KMS-11 (cell line): ENCODE results near the gene FGF22.

Experiments
- H2AFZ ChIP-seq: fragments of 200-600 bp; sonication (generic); 2 replicates; pipeline ENCODE4 v1.6.1; 2016; ENCODE audit warnings: antibody characterized with exemption, mixed run types, low read depth
- H3K27ac ChIP-seq: fragments of 200-600 bp; sonication (generic); 2 replicates; pipeline ENCODE4 v1.6.1; 2016; ENCODE audit warnings: mild to moderate bottlenecking, mixed run types
- H3K27me3 ChIP-seq: fragments of 200-600 bp; sonication (generic); 2 replicates; pipeline ENCODE4 v1.6.1; 2017; ENCODE audit warnings: mild to moderate bottlenecking, low read depth, mixed run types, moderate library complexity; ENCODE audit not compliant: insufficient read depth
- H3K36me3 ChIP-seq: fragments of 200-600 bp; sonication (generic); 2 replicates; pipeline ENCODE4 v1.6.1; 2017; ENCODE audit warnings: mild to moderate bottlenecking, mixed run types; ENCODE audit not compliant: insufficient read depth
- H3K4me1 ChIP-seq: fragments of 200-600 bp; sonication (generic); 2 replicates; pipeline ENCODE4 v1.6.1; 2016; ENCODE audit warnings: mild to moderate bottlenecking, low read depth, mixed run types; ENCODE audit not compliant: poor library complexity, severe bottlenecking
- H3K4me2 ChIP-seq: fragments of 200-600 bp; sonication (generic); 2 replicates; pipeline ENCODE4 v1.7.0; 2016; ENCODE audit warnings: mild to moderate bottlenecking, mixed run types
- H3K4me3 ChIP-seq: fragments of 200-600 bp; sonication (generic); IDR thresholded peaks from 2 replicates; pipeline ENCODE4 v1.6.1; 2017; ENCODE audit warnings: low read depth, low read length, mixed read lengths; ENCODE audit not compliant: insufficient read depth
- H3K79me2 ChIP-seq: fragments of 200-600 bp; sonication (generic); 2 replicates; pipeline ENCODE4 v1.6.1; 2016; ENCODE audit warnings: low read depth, mixed run types; ENCODE audit not compliant: insufficient read depth
- H3K9ac ChIP-seq: fragments of 200-600 bp; sonication (generic); 2 replicates; pipeline ENCODE4 v1.6.1; 2016; ENCODE audit warnings: mild to moderate bottlenecking, mixed run types
- H4K20me1 ChIP-seq: fragments of 200-600 bp; sonication (generic); 2 replicates; pipeline ENCODE4 v1.6.1; 2016; ENCODE audit warnings: mild to moderate bottlenecking, mixed run types; ENCODE audit not compliant: insufficient read depth
- TF ChIP-seq, protein P1 (sequence below): fragments of 200-600 bp; sonication (generic); conservative IDR thresholded peaks from 2 replicates; pipeline ENCODE4 v1.6.1; 2017; ENCODE audit warnings: low read depth, mild to moderate bottlenecking, antibody characterized with exemption, low read length, moderate library complexity, mixed read lengths

The FGF22 gene

DNA sequence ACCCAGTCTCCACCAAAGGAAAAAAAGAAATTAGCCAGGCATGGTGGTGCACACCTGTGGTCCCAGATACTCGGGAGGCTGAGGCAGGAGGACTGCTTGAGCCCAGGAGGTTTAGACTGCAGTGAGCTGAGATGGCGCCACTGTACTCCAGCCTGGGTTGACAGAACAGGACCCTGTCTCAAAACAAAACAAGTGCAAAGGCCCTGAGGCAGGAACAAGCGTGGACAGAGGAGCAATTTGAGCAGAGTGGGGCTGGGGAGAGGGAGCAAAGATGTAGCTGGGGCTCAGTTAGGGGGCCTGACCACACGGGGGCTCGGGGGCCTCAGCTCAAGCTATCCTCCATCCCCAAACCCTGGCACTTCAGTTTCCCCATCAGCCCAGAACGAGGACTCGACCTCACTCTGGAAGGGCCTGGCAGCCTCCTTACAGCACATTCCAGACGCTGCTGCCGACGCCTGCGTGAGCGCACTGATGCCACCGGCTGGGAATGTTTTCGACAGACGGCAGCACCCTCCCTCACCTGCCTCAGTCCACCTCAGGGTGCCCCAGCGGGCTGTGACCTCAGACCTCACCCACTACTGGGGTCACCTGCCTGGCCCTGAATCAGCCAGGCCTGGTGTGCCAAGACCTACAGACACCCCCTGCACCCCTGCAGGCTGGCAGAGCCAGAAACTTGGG lies 4.6 kb upstream of the FGF22 start:
- Histone ChIP-seq H3K4me3 (no peak overlapping the region), H3K79me2 (peaks cover 20% of the 10 kb centered on the region), H2AFZ (no peak overlapping the region), H3K9ac (no peak overlapping the region), H4K20me1 (no peaks in the 10 kb centered on the region), H3K27ac (no peak overlapping the region), H3K4me1 (peaks cover 11% of the 10 kb centered on the region), H3K36me3 (no peaks in the 10 kb centered on the region), H3K27me3 (no peaks in the 10 kb centered on the region), H3K4me2 (no peak overlapping the region)
- TF ChIP-seq, protein P1, sequence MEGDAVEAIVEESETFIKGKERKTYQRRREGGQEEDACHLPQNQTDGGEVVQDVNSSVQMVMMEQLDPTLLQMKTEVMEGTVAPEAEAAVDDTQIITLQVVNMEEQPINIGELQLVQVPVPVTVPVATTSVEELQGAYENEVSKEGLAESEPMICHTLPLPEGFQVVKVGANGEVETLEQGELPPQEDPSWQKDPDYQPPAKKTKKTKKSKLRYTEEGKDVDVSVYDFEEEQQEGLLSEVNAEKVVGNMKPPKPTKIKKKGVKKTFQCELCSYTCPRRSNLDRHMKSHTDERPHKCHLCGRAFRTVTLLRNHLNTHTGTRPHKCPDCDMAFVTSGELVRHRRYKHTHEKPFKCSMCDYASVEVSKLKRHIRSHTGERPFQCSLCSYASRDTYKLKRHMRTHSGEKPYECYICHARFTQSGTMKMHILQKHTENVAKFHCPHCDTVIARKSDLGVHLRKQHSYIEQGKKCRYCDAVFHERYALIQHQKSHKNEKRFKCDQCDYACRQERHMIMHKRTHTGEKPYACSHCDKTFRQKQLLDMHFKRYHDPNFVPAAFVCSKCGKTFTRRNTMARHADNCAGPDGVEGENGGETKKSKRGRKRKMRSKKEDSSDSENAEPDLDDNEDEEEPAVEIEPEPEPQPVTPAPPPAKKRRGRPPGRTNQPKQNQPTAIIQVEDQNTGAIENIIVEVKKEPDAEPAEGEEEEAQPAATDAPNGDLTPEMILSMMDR: no peak

DNA sequence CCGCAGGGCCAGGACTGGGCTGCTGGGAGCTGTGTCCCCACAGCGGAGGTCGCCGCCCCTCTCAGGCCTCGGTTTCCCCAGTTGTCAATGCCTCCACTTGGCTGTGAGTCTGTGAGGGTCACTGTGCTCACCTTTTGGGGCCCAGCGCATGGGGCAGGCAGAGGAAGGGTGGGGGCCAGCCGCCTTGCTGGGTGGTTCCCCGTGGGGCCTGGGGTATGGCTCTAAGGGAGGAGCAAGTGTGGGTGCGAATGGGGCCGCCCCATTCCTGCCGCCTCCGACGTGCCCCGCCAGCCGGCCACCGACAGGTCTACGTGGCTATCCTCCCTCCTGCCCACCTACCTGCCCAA lies 800 bp upstream of the FGF22 start:
- Histone ChIP-seq H3K36me3 (no peaks in the 10 kb centered on the region), H4K20me1 (no peaks in the 10 kb centered on the region), H3K9ac (no peak overlapping the region), H2AFZ (no peak overlapping the region), H3K4me1 (no peaks in the 10 kb centered on the region), H3K27me3 (no peaks in the 10 kb centered on the region), H3K4me3 (no peak overlapping the region), H3K79me2 (0 out of 2 replicates have a peak, but pooled peaks cover 3% of the 10 kb centered on the region), H3K4me2 (peak overlapping the region; percentile 29; the same call in 1 of the 2 replicates), H3K27ac (no peak overlapping the region)
- TF ChIP-seq, protein P1: no peak

DNA sequence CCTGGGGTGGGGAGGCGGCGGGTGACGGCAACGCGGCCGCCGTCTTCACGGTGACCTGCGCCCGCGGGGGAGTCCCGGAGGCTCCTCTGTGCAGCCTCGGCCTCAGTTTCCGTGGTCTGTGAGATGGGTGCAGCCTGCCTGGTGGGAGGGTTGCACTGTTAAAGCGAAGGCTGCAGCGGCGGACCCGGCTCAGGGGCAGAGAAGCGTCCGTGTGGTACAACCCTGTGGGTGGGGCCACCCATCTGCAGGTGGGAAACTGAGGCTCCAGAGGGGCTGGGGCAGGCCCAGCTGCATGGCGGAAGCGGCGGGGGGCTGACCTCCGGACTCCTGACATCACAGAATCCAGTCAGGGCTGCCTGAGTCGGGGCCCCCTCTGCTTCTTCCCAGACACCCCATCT lies 481 bp downstream of the FGF22 start:
- H4K20me1 ChIP-seq: no peaks in the 10 kb centered on the region
- no peaks in the 10 kb centered on the region for H3K36me3 ChIP-seq
- no peaks in the 10 kb centered on the region for H3K4me1 ChIP-seq
- 0 out of 2 replicates have a peak overlapping the region, but pooled peaks have one; percentile 13 for H3K4me2 ChIP-seq
- H3K79me2 ChIP-seq: no peaks in the 10 kb centered on the region
- H3K27me3 ChIP-seq: no peaks in the 10 kb centered on the region
- no peak overlapping the region for H2AFZ ChIP-seq
- no peak overlapping the region for H3K4me3 ChIP-seq
- H3K27ac ChIP-seq: no peak overlapping the region
- TF ChIP-seq, protein P1: no peak
- no peak overlapping the region for H3K9ac ChIP-seq

DNA sequence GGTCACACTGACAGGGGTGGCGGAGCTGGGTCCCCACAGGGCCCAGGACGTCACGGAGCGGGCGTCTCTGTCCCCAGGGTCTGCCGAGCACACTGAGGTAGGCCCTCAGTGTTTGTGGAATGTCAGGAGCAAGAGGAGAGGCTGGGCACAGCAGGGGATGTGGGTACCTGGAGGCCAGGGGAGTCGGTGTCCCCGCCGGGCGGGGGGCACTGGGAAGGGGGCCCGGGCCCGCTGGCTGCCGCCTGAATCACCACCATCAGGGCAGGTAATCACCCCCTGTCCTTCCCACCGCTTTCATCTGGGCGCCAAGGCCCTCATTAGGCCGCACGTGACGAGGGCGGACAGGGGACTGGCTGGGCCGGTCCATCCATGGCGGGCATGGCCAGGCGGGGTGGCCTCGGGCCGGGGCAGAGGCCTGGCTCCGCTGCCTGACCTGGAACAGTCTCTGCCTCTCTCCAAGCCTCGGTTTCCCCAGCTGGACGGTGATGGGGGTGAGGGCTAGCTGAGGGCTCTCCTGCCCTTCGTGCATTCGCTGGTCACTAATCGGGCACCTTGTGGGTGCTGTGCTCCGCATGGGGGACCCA lies 1.0 kb downstream of the FGF22 start:
- H3K4me3 ChIP-seq: no peak overlapping the region
- TF ChIP-seq, protein P1: no peak
- no peak overlapping the region for H3K4me2 ChIP-seq

More for the DNA sequence above, 1.0 kb downstream of the FGF22 start:
- H3K27me3 ChIP-seq: no peaks in the 10 kb centered on the region
- H2AFZ ChIP-seq: no peak overlapping the region
- H3K36me3 ChIP-seq: no peaks in the 10 kb centered on the region
- no peak overlapping the region for H3K27ac ChIP-seq
- no peaks in the 10 kb centered on the region for H3K4me1 ChIP-seq
- H3K9ac ChIP-seq: no peak overlapping the region
- no peaks in the 10 kb centered on the region for H3K79me2 ChIP-seq
- H4K20me1 ChIP-seq: no peaks in the 10 kb centered on the region
